Bladder microvascular endothelial cell (primary cell): ENCODE measurements around the gene MAPK8IP1. TPM values are rescaled to one million over a fixed set of nuclear protein-coding genes. Genes with fewer than 3 reads are reported as not detected.

ENCODE experiments used
- total RNA-seq: library from RNA; depleted of rRNA; stranded (reverse); fragments of >200 nt; gene quantifications from 2 replicates; pipeline ENCODE4 v1.2.3, GENCODE V29; 2014

MAPK8IP1 gene
- total RNA-seq = 1.5 and 3.2 TPM in 2 replicates

DNA sequence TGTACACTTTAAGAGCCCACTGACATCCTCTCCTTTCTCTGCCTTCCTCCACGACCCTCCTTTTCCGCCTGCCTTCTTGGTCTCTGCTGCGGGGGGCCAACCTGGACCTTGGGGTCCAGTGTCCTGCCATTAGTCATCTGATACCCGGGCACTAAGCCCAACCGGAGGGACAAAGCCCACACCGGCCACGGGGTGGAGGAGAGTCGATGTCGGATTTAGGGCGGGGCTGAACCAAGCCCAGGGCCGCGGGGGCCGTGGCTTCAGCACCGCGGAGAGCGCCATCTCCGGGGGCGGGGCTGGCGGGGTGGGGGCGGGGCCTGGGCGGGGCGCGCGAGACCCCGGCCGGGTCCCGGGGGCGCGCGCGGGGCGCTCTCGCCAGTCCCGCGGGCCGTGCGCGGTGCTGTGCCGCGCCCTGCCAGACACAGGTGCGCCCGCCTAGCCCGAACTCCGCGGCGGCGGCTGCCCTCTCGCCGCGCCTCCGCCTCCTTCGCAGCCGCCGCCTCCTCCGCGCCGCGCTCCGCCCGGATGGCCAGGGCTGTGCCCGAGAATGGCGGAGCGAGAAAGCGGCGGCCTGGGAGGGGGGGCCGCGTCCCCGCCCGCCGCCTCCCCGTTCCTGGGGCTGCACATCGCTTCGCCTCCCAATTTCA, at the start of gene MAPK8IP1:
Gene MAPK8IP1 (plus strand): TSS at position 378 of the 647 bp plus-strand sequence. CDS start 170 bp downstream, at position 548.

DNA sequence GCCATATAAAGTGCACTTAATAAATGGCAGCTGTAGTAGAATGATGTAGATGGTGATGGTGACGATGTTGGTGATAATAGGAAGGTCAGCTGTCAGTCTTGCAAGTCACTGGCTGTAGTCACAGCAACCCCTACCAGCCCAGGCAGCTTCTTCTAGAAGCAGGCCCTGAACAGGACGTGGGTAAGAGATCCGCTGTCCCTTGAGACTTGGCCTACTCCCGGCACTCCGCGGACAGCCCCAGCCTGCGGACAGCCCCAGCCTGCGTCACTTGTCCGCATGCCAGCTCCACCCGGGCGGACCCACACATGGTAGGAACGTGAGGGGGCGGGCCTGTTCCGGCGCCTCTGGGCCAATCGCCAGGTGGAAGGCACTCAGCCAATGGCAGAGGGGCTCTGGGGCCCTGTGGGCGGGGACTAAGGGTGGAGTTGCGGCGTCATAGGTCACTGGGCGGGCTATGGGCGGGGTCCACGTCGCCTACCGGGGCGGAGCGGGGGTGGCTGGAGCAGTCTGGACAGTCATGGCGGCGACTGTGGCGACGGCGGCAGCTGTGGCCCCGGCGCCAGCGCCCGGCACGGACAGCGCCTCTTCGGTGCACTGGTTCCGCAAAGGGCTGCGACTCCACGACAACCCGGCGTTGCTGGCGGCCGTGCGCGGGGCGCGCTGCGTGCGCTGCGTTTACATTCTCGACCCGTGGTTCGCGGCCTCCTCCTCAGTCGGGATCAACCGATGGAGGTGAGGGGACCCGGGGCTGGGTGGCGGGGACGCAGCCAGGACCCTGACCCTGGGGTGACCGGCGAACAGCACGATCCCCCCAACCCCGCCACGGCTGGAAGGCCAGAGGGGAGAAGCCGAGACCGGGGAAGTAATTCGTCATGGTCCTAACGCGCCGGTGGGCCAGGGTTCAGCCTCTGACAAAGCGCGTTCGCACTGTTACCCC, 38.2 kb upstream of the MAPK8IP1 start, which contains the start of gene CRY2:
Gene CRY2 (plus strand): TSS at position 502 of the 937 bp plus-strand sequence. CDS start 16 bp downstream, at position 518.

DNA sequence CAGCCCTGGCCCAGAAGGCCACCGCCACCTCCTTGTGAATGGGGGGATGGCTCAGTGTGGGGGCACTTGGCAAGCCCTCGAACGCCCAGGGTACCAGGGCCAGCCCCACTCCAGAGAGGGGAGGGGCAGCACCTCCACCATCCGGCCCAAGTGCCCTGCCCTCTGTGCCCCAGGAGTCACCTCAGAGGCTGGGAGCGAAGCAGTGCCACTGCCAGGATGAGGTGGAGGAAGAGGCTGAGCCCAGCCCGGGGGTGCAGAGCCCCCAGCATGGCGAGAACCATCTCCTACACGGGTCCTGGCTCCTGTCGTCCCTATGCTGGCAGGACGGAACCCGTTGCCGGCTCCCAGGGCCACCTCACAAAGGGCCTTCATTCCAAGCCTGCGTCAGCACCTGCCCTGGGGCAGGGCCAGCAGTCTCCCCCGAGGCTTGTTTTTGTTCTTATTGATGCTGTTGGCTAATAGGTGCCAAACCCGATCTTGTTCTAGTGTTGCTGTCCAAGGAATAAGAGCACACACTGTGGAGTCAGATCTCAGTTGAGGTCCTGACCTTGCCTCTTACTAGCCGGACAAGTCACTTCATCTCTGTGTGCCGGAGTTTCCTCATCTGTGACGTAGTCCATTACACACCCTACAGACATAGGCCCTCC, 21.6 kb downstream of the MAPK8IP1 start, which contains the start of gene FREY1:
Gene FREY1 (minus strand): TSS at position 307 of the 647 bp plus-strand sequence. CDS start 26 bp downstream, at position 281.

DNA sequence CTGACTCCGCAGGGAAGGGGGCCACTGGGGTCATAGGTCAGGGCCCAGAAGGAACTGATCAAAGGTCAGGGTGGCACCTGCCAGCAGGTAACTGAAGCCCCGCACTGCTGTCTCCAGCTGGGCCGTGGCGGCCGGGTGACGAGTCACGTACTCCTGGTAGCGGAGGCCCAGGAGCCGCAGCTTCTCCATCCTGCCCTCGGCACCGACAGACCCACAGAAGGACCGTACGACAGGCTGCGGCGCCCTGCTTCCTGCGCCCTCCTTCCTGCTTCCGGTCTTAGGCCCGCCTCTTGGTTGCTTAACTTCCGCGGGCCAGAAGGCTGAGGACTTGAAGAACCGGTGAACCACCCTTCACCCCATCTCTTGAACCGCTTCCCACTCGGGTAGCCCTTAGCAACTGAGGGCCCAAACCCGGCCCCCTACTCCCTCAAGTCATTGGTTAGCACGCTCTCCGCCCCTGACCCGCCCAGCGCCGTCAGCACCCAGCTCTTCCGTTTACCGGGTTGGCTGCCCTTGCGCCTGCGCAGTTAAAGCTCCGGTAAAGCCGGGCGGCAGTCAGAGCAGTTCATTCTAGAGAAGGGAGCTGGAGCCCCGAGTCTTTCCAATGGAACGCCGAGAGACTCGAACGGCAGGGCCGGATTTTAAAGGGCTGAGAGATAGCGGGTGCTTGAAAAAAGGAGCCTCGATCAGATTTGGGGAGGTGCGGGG, 32.3 kb downstream of the MAPK8IP1 start, which contains the start of gene PEX16:
Gene PEX16 (minus strand): TSS at position 255 of the 708 bp plus-strand sequence. CDS start 66 bp downstream, at position 189.

DNA sequence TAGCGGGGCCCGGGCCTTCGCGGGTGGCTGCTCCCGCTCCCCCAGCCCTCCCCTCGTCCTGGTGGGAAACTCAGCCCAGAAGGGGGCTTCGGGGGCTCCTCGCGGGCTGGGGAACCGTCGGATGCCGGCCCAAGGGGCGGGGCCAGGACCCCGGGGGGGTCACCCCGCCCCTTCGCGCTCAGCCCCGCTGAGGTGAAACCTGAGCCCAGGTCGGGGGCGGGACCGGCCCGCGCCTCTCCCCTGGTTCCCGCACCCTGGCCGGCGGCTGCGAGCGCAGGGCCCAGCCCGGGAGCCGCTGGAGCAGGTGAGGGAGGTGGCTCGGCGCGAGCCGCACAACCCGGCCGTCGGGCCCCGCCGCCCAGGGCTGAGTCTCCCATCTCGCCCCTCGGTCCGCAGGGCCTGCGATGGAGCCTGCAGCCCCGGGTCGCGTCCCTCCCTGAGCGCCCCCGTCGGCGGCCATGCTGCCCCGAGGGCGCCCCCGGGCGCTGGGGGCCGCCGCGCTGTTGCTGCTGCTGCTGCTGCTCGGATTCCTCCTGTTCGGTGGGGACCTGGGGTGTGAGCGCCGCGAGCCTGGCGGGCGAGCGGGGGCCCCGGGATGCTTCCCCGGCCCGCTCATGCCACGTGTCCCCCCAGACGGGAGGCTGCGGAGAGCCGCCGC, 37.1 kb downstream of the MAPK8IP1 start, which contains the start of gene LARGE2:
Gene LARGE2 (plus strand): TSS at position 232 of the 658 bp plus-strand sequence. CDS start 227 bp downstream, at position 459.

Other genes starting within 250 kb of the MAPK8IP1 start
- 15.0 and 19.3 TPM in 2 replicates for gene CHST1, start 220.0 kb upstream of the MAPK8IP1 start, total RNA-seq
- 4.4 and 13.8 TPM in 2 replicates for gene SLC35C1, start 80.5 kb upstream of the MAPK8IP1 start, total RNA-seq
- 5.5 and 14.5 TPM in 2 replicates for gene CRY2, start 38.2 kb upstream of the MAPK8IP1 start, total RNA-seq
- gene FREY1, start 21.6 kb downstream of the MAPK8IP1 start, total RNA-seq = 0.44 and 0.49 TPM in 2 replicates
- gene PEX16, start 32.2 kb downstream of the MAPK8IP1 start, total RNA-seq = 22.4 and 30.9 TPM in 2 replicates
- not detected in 2 replicates for gene LARGE2, start 37.0 kb downstream of the MAPK8IP1 start, total RNA-seq
- 5.8 and 17.1 TPM in 2 replicates for gene PHF21A, start 235.8 kb downstream of the MAPK8IP1 start, total RNA-seq